SK-N-SH (cell line): ENCODE results near the gene SLC27A2. TPM values are rescaled to one million over a fixed set of nuclear protein-coding genes. Genes with fewer than 3 reads are reported as not detected.

Source experiments
- CTCF ChIA-PET: fragments of 300-600, 350-600 bp; formaldehyde crosslinking; extraction: SDS; loops from one replicate; lab custom pipeline; 2021; lab: Yijun Ruan, JAX
- POLR2A ChIA-PET: fragments of 350-600 bp; sonication (Branson Sonifier 250); formaldehyde crosslinking; extraction: SDS; loops from one replicate; lab custom pipeline; 2020; ENCODE audit warnings: antibody characterized with exemption, inconsistent platforms; lab: Yijun Ruan, JAX
- DNase-seq: peaks from one replicate; pipeline ENCODE4 v3.0.0; 2012
- H2AFZ ChIP-seq: fragments of 200-600 bp; sonication (generic); 2 replicates; pipeline ENCODE4 v1.8.1; 2016; ENCODE audit warnings: antibody characterized with exemption, mild to moderate bottlenecking, low read depth
- H3F3A ChIP-seq: fragments of 200-600 bp; sonication (generic); replicated peaks from 2 replicates; pipeline ENCODE3; 2016; ENCODE audit warnings: antibody characterized with exemption, mild to moderate bottlenecking; ENCODE audit not compliant: insufficient read depth
- H3K27ac ChIP-seq, 2 experiments: fragments of 200-500 bp in 1 of 2; fragments of 200-600 bp in 1 of 2; sonication (Bioruptor generic) in 1 of 2; sonication (generic), shearing (Covaris generic) in 1 of 2; 2 replicates each; pipeline versions ENCODE4 v1.5.1 to v1.6.1; 2014 to 2016; ENCODE audit warnings: low read depth in 2 of 2, inconsistent platforms in 1 of 2, low read length in 1 of 2, mild to moderate bottlenecking in 1 of 2, mixed read lengths in 1 of 2
- H3K27me3 ChIP-seq: fragments of 200-600 bp; sonication (generic), shearing (Covaris generic); 2 replicates; pipeline ENCODE4 v1.6.1; 2016; ENCODE audit warnings: mixed run types; ENCODE audit not compliant: insufficient read depth
- H3K36me3 ChIP-seq, 2 experiments: fragments of 200-500 bp in 1 of 2; fragments of 200-600 bp in 1 of 2; sonication (Bioruptor generic) in 1 of 2; sonication (generic) in 1 of 2; replicated peaks in 1 of 2; 2 replicates each; pipeline versions ENCODE3 to v1.5.1; 2014 to 2016; ENCODE audit warnings: low read length in 1 of 2, mild to moderate bottlenecking in 1 of 2; ENCODE audit not compliant: insufficient read depth in 2 of 2, control insufficient read depth in 1 of 2
- H3K4me1 ChIP-seq, 2 experiments: fragments of 200-500 bp in 1 of 2; fragments of 200-600 bp in 1 of 2; sonication (Bioruptor generic) in 1 of 2; sonication (generic), shearing (Covaris generic) in 1 of 2; 2 replicates each; pipeline versions ENCODE4 v1.5.1 to v1.6.1; 2014 to 2016; ENCODE audit warnings: low read depth in 1 of 2, low read length in 1 of 2, mixed run types in 1 of 2; ENCODE audit not compliant: insufficient read depth in 2 of 2, control insufficient read depth in 1 of 2
- H3K4me2 ChIP-seq: fragments of 200-600 bp; sonication (generic), shearing (Covaris generic); 2 replicates; pipeline ENCODE4 v1.6.1; 2017; ENCODE audit warnings: mixed run types
- H3K4me3 ChIP-seq, 2 experiments: fragments of 200-500 bp in 1 of 2; fragments of 200-600 bp in 1 of 2; sonication (Bioruptor generic) in 1 of 2; sonication (generic), shearing (Covaris generic) in 1 of 2; 2 replicates each; pipeline versions ENCODE4 v1.5.1 to v1.8.1; 2014 to 2016; ENCODE audit warnings: low read depth in 2 of 2, inconsistent platforms in 1 of 2, low read length in 1 of 2, mild to moderate bottlenecking in 1 of 2, mixed read lengths in 1 of 2, moderate library complexity in 1 of 2
- H3K79me2 ChIP-seq: fragments of 200-600 bp; sonication (generic); 2 replicates; pipeline ENCODE4 v1.8.1; 2017; ENCODE audit warnings: mild to moderate bottlenecking; ENCODE audit not compliant: insufficient read depth
- H3K9ac ChIP-seq: fragments of 200-600 bp; sonication (generic); 2 replicates; pipeline ENCODE4 v1.6.1; 2017; ENCODE audit warnings: mixed run types
- H3K9me2 ChIP-seq: fragments of 200-600 bp; sonication (generic); 2 replicates; pipeline ENCODE4 v1.6.1; 2017; ENCODE audit warnings: mixed run types
- H3K9me3 ChIP-seq: fragments of 200-600 bp; sonication (generic); 2 replicates; pipeline ENCODE4 v1.6.1; 2017; ENCODE audit warnings: mixed run types, mild to moderate bottlenecking, moderate library complexity
- H4K20me1 ChIP-seq: fragments of 200-600 bp; sonication (generic); 2 replicates; pipeline ENCODE4 v1.6.1; 2017; ENCODE audit warnings: mild to moderate bottlenecking, mixed run types; ENCODE audit not compliant: insufficient read depth
- CTCF ChIP-seq: fragments of 200-600 bp; sonication (generic); IDR thresholded peaks from 2 replicates; pipeline ENCODE4 v1.6.1; 2017; ENCODE audit warnings: antibody characterized with exemption, mild to moderate bottlenecking, moderate library complexity
- FOSL2 ChIP-seq: IDR thresholded peaks from 2 replicates; pipeline ENCODE4 v1.4.0; 2012; ENCODE audit warnings: low read depth, mild to moderate bottlenecking, moderate library complexity, borderline replicate concordance
- FOXM1 ChIP-seq: IDR thresholded peaks from 2 replicates; pipeline ENCODE4 v1.4.0; 2012; ENCODE audit warnings: low read depth, mild to moderate bottlenecking
- JUND ChIP-seq: IDR thresholded peaks from 2 replicates; pipeline ENCODE4 v1.4.0; 2012
- MEF2A ChIP-seq: IDR thresholded peaks from 2 replicates; pipeline ENCODE4 v1.4.0; 2012; ENCODE audit warnings: low read depth, borderline replicate concordance
- NRF1 ChIP-seq: IDR thresholded peaks from 2 replicates; pipeline ENCODE4 v1.6.1; 2012; ENCODE audit warnings: low read depth, mild to moderate bottlenecking, low read length
- PBX3 ChIP-seq: IDR thresholded peaks from 2 replicates; pipeline ENCODE4; 2012
- RCOR1 ChIP-seq: fragments of 150-350 bp; IDR thresholded peaks from 2 replicates; pipeline ENCODE4 v1.6.1; 2017; ENCODE audit warnings: antibody characterized with exemption, low read length
- RFX5 ChIP-seq: IDR thresholded peaks from 2 replicates; pipeline ENCODE4 v1.6.1; 2012; ENCODE audit warnings: mild to moderate bottlenecking, improper control_type of control experiment, low read length
- RXRA ChIP-seq: IDR thresholded peaks from 2 replicates; pipeline ENCODE4 v1.4.0; 2012; ENCODE audit warnings: low read depth, mild to moderate bottlenecking, borderline replicate concordance
- SMC3 ChIP-seq: IDR thresholded peaks from 2 replicates; pipeline ENCODE4 v1.6.1; 2012; ENCODE audit warnings: low read depth, low read length, improper control_type of control experiment
- TCF12 ChIP-seq: IDR thresholded peaks from 2 replicates; pipeline ENCODE4 v1.4.0; 2012
- USF1 ChIP-seq: IDR thresholded peaks from 2 replicates; pipeline ENCODE4 v1.4.0; 2012; ENCODE audit warnings: low read depth, borderline replicate concordance
- YY1 ChIP-seq: IDR thresholded peaks from 2 replicates; pipeline ENCODE4 v1.4.0; 2012; ENCODE audit warnings: low read depth, mild to moderate bottlenecking
- WGBS: methylation state at CpG from one replicate; pipeline ENCODE4 v1.1.6; 2017; ENCODE audit warnings: low lambda C conversion rate; 5-methylcytosine and 5-hydroxymethylcytosine counted together
- polyA plus RNA-seq, 3 experiments: library from polyadenylated mRNA; depleted of rRNA; stranded (reverse); fragments of >200 nt; gene quantifications; 2 replicates each; pipeline ENCODE4 v1.2.3, GENCODE V29; 2012

The SLC27A2 gene
- polyA plus RNA-seq, 1 of the 3 experiments (the other 2 are of a cell fraction): 0.49 TPM

GRCh38 chr15:50135031-50135551, 46.9 kb upstream of the SLC27A2 start:
- H3K9me2 ChIP-seq: no peaks in the 10 kb centered on the region
- WGBS: 60% methylated on average over 5 of the region's 5 CpGs
- no peaks in the 10 kb centered on the region; a peak in 1 of 4 replicates for H3K4me1 ChIP-seq
- no peaks in the 10 kb centered on the region for H3K36me3 ChIP-seq
- ChIA-PET CTCF (interaction anchor here (1.1 to 2.8 kb wide), 4 partner anchors 10 to 1273 kb away, joined by 3 to 12 read pairs (median 4); no protein-coding TSS in a partner anchor), POLR2A (no interaction called here)
- H3K79me2 ChIP-seq: no peaks in the 10 kb centered on the region
- no peak for DNase-seq
- no peaks in the 10 kb centered on the region for H3K9me3 ChIP-seq
- no peak overlapping the region for H3K9ac ChIP-seq
- H3K4me3 ChIP-seq: no peak overlapping the region
- H3F3A ChIP-seq: no peaks in the 10 kb centered on the region
- no peak overlapping the region for H2AFZ ChIP-seq
- no peaks in the 10 kb centered on the region for H3K27me3 ChIP-seq
- no peak overlapping the region for H3K27ac ChIP-seq
- no peaks in the 10 kb centered on the region for H4K20me1 ChIP-seq
- TF ChIP-seq YY1 (no peak), CTCF (no peak), RCOR1 (no peak), USF1 (no peak), SMC3 (no peak), TCF12 (no peak), RFX5 (no peak), NRF1 (no peak), RXRA (no peak), MEF2A (no peak)
- no peak overlapping the region for H3K4me2 ChIP-seq

- H3K9ac ChIP-seq: no peak overlapping the region
- CTCF ChIA-PET: interaction anchor here (0.6 to 1.8 kb wide), 3 partner anchors 8 to 902 kb away, joined by 3 to 8 read pairs (median 6); no protein-coding TSS in a partner anchor
- no peak overlapping the region for H3K4me2 ChIP-seq
Measured at GRCh38 chr15:50137330-50137761, 44.6 kb upstream of the SLC27A2 start.

More at GRCh38 chr15:50137330-50137761, 44.6 kb upstream of the SLC27A2 start:
- no peaks in the 10 kb centered on the region for H3K79me2 ChIP-seq
- H3K4me3 ChIP-seq: no peak overlapping the region
- H3K36me3 ChIP-seq: no peaks in the 10 kb centered on the region
- DNase-seq: no peak
- H2AFZ ChIP-seq: no peak overlapping the region
- WGBS: 67% methylated on average over 7 of the region's 7 CpGs
- TF ChIP-seq FOXM1 (no peak), PBX3 (peak; percentile 75), JUND (peak; percentile 20; the same call in 1 of the 2 replicates), FOSL2 (peak; percentile 5; the same call in 1 of the 2 replicates)
- no peaks in the 10 kb centered on the region for H4K20me1 ChIP-seq
- H3K27me3 ChIP-seq: no peaks in the 10 kb centered on the region
- POLR2A ChIA-PET: no interaction called here
- no peaks in the 10 kb centered on the region for H3K9me2 ChIP-seq
- H3F3A ChIP-seq: no peaks in the 10 kb centered on the region
- no peaks in the 10 kb centered on the region; a peak in 1 of 4 replicates for H3K4me1 ChIP-seq
- no peak overlapping the region for H3K27ac ChIP-seq
- no peaks in the 10 kb centered on the region for H3K9me3 ChIP-seq
